ENCODE data around the gene SESN1.

Gene SESN1

GRCh38 chr6:109053336-109053735 lies 41.3 kb downstream of the SESN1 start:
- no peak overlapping the region for H3K4me3 ChIP-seq (ENCODE audit: low read length)

GRCh38 chr6:109052852-109053251 lies 41.8 kb downstream of the SESN1 start:
- Histone ChIP-seq H3K36me3 (ENCODE audit: control insufficient read depth, insufficient read depth, low read length) (no peaks in the 10 kb centered on the region), H3K27me3 (ENCODE audit: control insufficient read depth, insufficient read depth, low read length) (no peaks in the 10 kb centered on the region), H3K9me3 (ENCODE audit: control insufficient read depth, low read length) (no peaks in the 10 kb centered on the region), H3K4me3 (ENCODE audit: low read length) (no peak overlapping the region), H3K4me1 (ENCODE audit: control insufficient read depth, insufficient read depth, low read length) (peaks cover 5% of the 10 kb centered on the region), H3K9ac (ENCODE audit: low read length) (no peak overlapping the region)

More at GRCh38 chr6:109053336-109053735, 41.3 kb downstream of the SESN1 start:
- Histone ChIP-seq H3K36me3 (ENCODE audit: control insufficient read depth, insufficient read depth, low read length) (no peaks in the 10 kb centered on the region), H3K4me1 (ENCODE audit: control insufficient read depth, insufficient read depth, low read length) (peaks cover 5% of the 10 kb centered on the region), H3K9ac (ENCODE audit: low read length) (no peak overlapping the region), H3K9me3 (ENCODE audit: control insufficient read depth, low read length) (no peaks in the 10 kb centered on the region), H3K27me3 (ENCODE audit: control insufficient read depth, insufficient read depth, low read length) (no peaks in the 10 kb centered on the region)

- no peak overlapping the region for H3K9ac ChIP-seq (ENCODE audit: low read length)
- no peaks in the 10 kb centered on the region for H3K9me3 ChIP-seq (ENCODE audit: control insufficient read depth, low read length)
- H3K4me3 ChIP-seq (ENCODE audit: low read length), result no peak overlapping the region
- no peaks in the 10 kb centered on the region for H3K27me3 ChIP-seq (ENCODE audit: control insufficient read depth, insufficient read depth, low read length)
- H3K4me1 ChIP-seq (ENCODE audit: control insufficient read depth, insufficient read depth, low read length), result peaks cover 5% of the 10 kb centered on the region
- no peaks in the 10 kb centered on the region for H3K36me3 ChIP-seq (ENCODE audit: control insufficient read depth, insufficient read depth, low read length)
Measured at GRCh38 chr6:109052018-109052651, 42.5 kb downstream of the SESN1 start.

GRCh38 chr6:109051301-109052017 lies 43.2 kb downstream of the SESN1 start:
- Histone ChIP-seq H3K9ac (ENCODE audit: low read length) (no peak overlapping the region), H3K9me3 (ENCODE audit: control insufficient read depth, low read length) (no peaks in the 10 kb centered on the region)

GRCh38 chr6:109050447-109051102 lies 44.1 kb downstream of the SESN1 start:
- Histone ChIP-seq H3K4me1 (ENCODE audit: control insufficient read depth, insufficient read depth, low read length) (peaks cover 6% of the 10 kb centered on the region), H3K36me3 (ENCODE audit: control insufficient read depth, insufficient read depth, low read length) (no peaks in the 10 kb centered on the region), H3K4me3 (ENCODE audit: low read length) (no peak overlapping the region), H3K27me3 (ENCODE audit: control insufficient read depth, insufficient read depth, low read length) (no peaks in the 10 kb centered on the region), H3K9ac (ENCODE audit: low read length) (no peak overlapping the region), H3K9me3 (ENCODE audit: control insufficient read depth, low read length) (no peaks in the 10 kb centered on the region)

More at GRCh38 chr6:109051301-109052017, 43.2 kb downstream of the SESN1 start:
- no peaks in the 10 kb centered on the region for H3K27me3 ChIP-seq (ENCODE audit: control insufficient read depth, insufficient read depth, low read length)
- peaks cover 5% of the 10 kb centered on the region for H3K4me1 ChIP-seq (ENCODE audit: control insufficient read depth, insufficient read depth, low read length)
- H3K4me3 ChIP-seq (ENCODE audit: low read length), result no peak overlapping the region
- H3K36me3 ChIP-seq (ENCODE audit: control insufficient read depth, insufficient read depth, low read length), result no peaks in the 10 kb centered on the region

- Histone ChIP-seq H3K9me3 (ENCODE audit: control insufficient read depth, low read length) (no peaks in the 10 kb centered on the region), H3K9ac (ENCODE audit: low read length) (no peak overlapping the region)
Measured at GRCh38 chr6:109050012-109050411, 44.6 kb downstream of the SESN1 start.

GRCh38 chr6:109048670-109049415 lies 45.8 kb downstream of the SESN1 start:
- Histone ChIP-seq H3K27me3 (ENCODE audit: control insufficient read depth, insufficient read depth, low read length) (no peaks in the 10 kb centered on the region), H3K4me3 (ENCODE audit: low read length) (no peak overlapping the region), H3K9me3 (ENCODE audit: control insufficient read depth, low read length) (no peaks in the 10 kb centered on the region), H3K4me1 (ENCODE audit: control insufficient read depth, insufficient read depth, low read length) (peaks cover 8% of the 10 kb centered on the region), H3K36me3 (ENCODE audit: control insufficient read depth, insufficient read depth, low read length) (no peaks in the 10 kb centered on the region), H3K9ac (ENCODE audit: low read length) (no peak overlapping the region)

More at GRCh38 chr6:109050012-109050411, 44.6 kb downstream of the SESN1 start:
- Histone ChIP-seq H3K4me3 (ENCODE audit: low read length) (no peak overlapping the region), H3K27me3 (ENCODE audit: control insufficient read depth, insufficient read depth, low read length) (no peaks in the 10 kb centered on the region), H3K4me1 (ENCODE audit: control insufficient read depth, insufficient read depth, low read length) (peaks cover 8% of the 10 kb centered on the region), H3K36me3 (ENCODE audit: control insufficient read depth, insufficient read depth, low read length) (no peaks in the 10 kb centered on the region)

GRCh38 chr6:109048176-109048575 lies 46.5 kb downstream of the SESN1 start:
- Histone ChIP-seq H3K4me3 (ENCODE audit: low read length) (no peak overlapping the region), H3K9ac (ENCODE audit: low read length) (no peak overlapping the region), H3K27me3 (ENCODE audit: control insufficient read depth, insufficient read depth, low read length) (no peaks in the 10 kb centered on the region), H3K9me3 (ENCODE audit: control insufficient read depth, low read length) (no peaks in the 10 kb centered on the region), H3K36me3 (ENCODE audit: control insufficient read depth, insufficient read depth, low read length) (no peaks in the 10 kb centered on the region), H3K4me1 (ENCODE audit: control insufficient read depth, insufficient read depth, low read length) (peaks cover 8% of the 10 kb centered on the region)

GRCh38 chr6:109045493-109045892 lies 49.2 kb downstream of the SESN1 start:
- Histone ChIP-seq H3K27me3 (ENCODE audit: control insufficient read depth, insufficient read depth, low read length) (no peaks in the 10 kb centered on the region), H3K4me3 (ENCODE audit: low read length) (no peak overlapping the region), H3K4me1 (ENCODE audit: control insufficient read depth, insufficient read depth, low read length) (peaks cover 4% of the 10 kb centered on the region), H3K36me3 (ENCODE audit: control insufficient read depth, insufficient read depth, low read length) (no peaks in the 10 kb centered on the region), H3K9me3 (ENCODE audit: control insufficient read depth, low read length) (no peaks in the 10 kb centered on the region), H3K9ac (ENCODE audit: low read length) (no peak overlapping the region)

GRCh38 chr6:109039795-109040194 lies 54.9 kb downstream of the SESN1 start:
- no peak overlapping the region for H3K4me3 ChIP-seq (ENCODE audit: low read length)
- H3K4me1 ChIP-seq (ENCODE audit: control insufficient read depth, insufficient read depth, low read length), result peaks cover 12% of the 10 kb centered on the region
- no peaks in the 10 kb centered on the region for H3K36me3 ChIP-seq (ENCODE audit: control insufficient read depth, insufficient read depth, low read length)
- H3K9me3 ChIP-seq (ENCODE audit: control insufficient read depth, low read length), result no peaks in the 10 kb centered on the region
- no peak overlapping the region for H3K9ac ChIP-seq (ENCODE audit: low read length)
- no peaks in the 10 kb centered on the region for H3K27me3 ChIP-seq (ENCODE audit: control insufficient read depth, insufficient read depth, low read length)

GRCh38 chr6:109038837-109039398 lies 55.7 kb downstream of the SESN1 start:
- Histone ChIP-seq H3K4me3 (ENCODE audit: low read length) (no peak overlapping the region), H3K4me1 (ENCODE audit: control insufficient read depth, insufficient read depth, low read length) (peaks cover 16% of the 10 kb centered on the region), H3K9me3 (ENCODE audit: control insufficient read depth, low read length) (no peaks in the 10 kb centered on the region), H3K9ac (ENCODE audit: low read length) (no peak overlapping the region), H3K27me3 (ENCODE audit: control insufficient read depth, insufficient read depth, low read length) (no peaks in the 10 kb centered on the region), H3K36me3 (ENCODE audit: control insufficient read depth, insufficient read depth, low read length) (no peaks in the 10 kb centered on the region)
